GM21723 (cell line): Measurements from ENCODE around the gene SNAP23.

ENCODE experiments used
- ATAC-seq: cut with Tn5 transposase; IDR thresholded peaks from one replicate; pipeline ENCODE4 v1.9.1; 2021; ENCODE audit warnings: mild to moderate bottlenecking, moderate library complexity; ENCODE audit not compliant: unreplicated experiment

Gene SNAP23

GRCh38 chr15:42495361-42496212 is at the start of gene SNAP23:
Gene SNAP23, plus strand, starts transcription at chr15:42495634. Its CDS starts 16,213 bp downstream, at chr15:42511847.
- peak; percentile 73 for ATAC-seq

- no peak for ATAC-seq
These were observed 47.8 kb upstream of the SNAP23 start for GRCh38 chr15:42447599-42447998.

GRCh38 chr15:42448281-42448680 is 47.2 kb upstream of the SNAP23 start:
- no peak for ATAC-seq

GRCh38 chr15:42449770-42450424 is 45.5 kb upstream of the SNAP23 start:
- ATAC-seq = no peak

- no peak for ATAC-seq
These were observed 45.0 kb upstream of the SNAP23 start for GRCh38 chr15:42450425-42450790.

- no peak for ATAC-seq
These were observed 41.6 kb upstream of the SNAP23 start for GRCh38 chr15:42453826-42454225.

- ATAC-seq = no peak
These were observed 38.9 kb upstream of the SNAP23 start for GRCh38 chr15:42456531-42456930.

- no peak for ATAC-seq
These were observed 38.5 kb upstream of the SNAP23 start for GRCh38 chr15:42456971-42457370.

GRCh38 chr15:42457445-42458442 is 37.7 kb upstream of the SNAP23 start:
- ATAC-seq = peak; percentile 78

GRCh38 chr15:42461261-42461660 is 34.2 kb upstream of the SNAP23 start:
- no peak for ATAC-seq

GRCh38 chr15:42465520-42466259 is 29.7 kb upstream of the SNAP23 start:
- ATAC-seq = no peak

GRCh38 chr15:42471002-42471401 is 24.4 kb upstream of the SNAP23 start:
- ATAC-seq = no peak

GRCh38 chr15:42474827-42475226 is 20.6 kb upstream of the SNAP23 start:
- no peak for ATAC-seq

- ATAC-seq = no peak
These were observed 12.7 kb upstream of the SNAP23 start for GRCh38 chr15:42482701-42483100.

GRCh38 chr15:42483677-42484076 is 11.8 kb upstream of the SNAP23 start:
- no peak for ATAC-seq

GRCh38 chr15:42490291-42490670 is 5.2 kb upstream of the SNAP23 start:
- no peak for ATAC-seq

- peak; percentile 46 for ATAC-seq
These were observed 4.5 kb upstream of the SNAP23 start, which contains the start of gene ZNF106 for GRCh38 chr15:42490671-42491538. Gene ZNF106, minus strand, starts transcription at chr15:42491141. Its CDS starts 18,852 bp downstream, at chr15:42472289.

- no peak for ATAC-seq
These were observed 3.8 kb upstream of the SNAP23 start for GRCh38 chr15:42491539-42492225.

- no peak for ATAC-seq
These were observed 1.8 kb upstream of the SNAP23 start for GRCh38 chr15:42493679-42494078.
